CD4-positive, alpha-beta T cell treated with Interleukin-15 for 4 hours (primary cell): ENCODE measurements around the gene EIF4H.
"Not testable (repeated sequence)": the region's sequence is repeated elsewhere in the genome, so short reads cannot be mapped to it uniquely, and the experiment has no call there.

Experiments used
- DNase-seq: peaks from one replicate; pipeline ENCODE4 v3.0.0-alpha.2; 2020; ENCODE audit warnings: low spot score

The EIF4H gene

DNA sequence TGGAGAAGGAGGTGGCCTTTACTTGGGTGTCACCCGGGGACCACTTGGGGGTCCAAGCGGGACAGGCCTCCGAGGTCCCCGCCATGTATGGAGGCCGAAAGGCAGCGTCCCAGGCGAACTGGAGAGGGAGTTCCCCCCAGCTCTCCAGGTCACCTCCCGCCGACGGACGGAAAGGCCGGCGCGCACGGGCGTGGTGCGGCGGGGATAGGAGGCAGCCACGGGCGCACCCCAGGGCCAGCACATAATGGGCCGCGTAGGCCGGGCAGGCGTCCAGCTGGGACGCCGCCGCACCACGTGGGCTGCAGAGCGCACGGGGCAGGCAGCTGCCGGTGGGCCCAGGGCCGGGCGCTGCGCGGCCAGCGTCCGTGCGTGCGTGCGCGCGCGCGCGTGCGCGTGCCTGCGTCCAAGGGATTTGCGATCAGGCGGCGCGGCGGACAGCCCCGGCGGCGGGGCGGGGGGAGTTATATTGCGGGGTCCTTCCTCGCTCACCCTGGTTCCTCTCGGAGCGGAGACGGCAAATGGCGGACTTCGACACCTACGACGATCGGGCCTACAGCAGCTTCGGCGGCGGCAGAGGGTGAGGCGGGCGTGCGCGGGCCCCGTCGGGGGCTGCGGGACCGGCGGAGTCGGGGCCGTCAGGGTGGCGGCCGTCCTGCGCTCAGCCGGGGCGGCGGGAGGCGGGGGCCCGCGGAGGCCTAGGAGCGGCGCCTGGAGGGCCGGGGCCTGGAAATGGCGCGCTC lies at the start of gene EIF4H:
Gene EIF4H, plus strand, starts transcription at position 491 of the 740 bp plus-strand sequence. Its CDS starts 28 bp downstream, at position 519.
- peak; percentile 96 for DNase-seq

DNA sequence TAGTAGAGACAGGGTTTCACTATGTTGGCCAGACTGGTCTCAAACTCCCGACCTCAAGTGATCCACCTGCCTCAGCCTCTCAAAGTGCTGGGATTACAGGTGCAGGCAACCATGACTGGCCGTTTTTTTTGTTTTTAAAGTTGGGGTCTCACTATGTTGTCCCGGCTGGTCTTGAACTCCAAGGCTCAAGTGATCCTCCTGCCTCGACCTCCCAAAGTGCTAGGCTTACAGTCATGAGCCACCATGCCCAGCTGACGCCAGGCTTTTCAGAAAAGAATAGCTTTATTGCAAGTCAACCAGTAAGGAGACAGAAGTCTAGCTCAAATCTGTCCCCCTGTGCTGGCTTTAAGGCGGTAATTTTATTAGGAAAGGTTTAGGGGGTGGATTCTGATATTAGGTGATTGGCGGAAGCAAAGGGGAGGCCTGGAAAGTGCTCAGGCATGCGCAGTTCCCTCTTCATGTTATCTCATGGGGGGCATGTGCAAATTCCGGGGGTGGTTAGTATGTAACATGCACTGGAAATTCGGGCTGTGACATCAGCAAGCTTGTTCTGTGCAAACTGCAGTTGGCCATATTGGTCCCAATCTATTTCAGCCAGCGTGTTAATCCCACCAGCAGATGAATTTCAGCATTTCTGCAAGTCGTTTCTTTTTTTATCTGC lies 47.8 kb upstream of the EIF4H start:
- no peak for DNase-seq

- DNase-seq = no peak
Observed at GRCh38 chr7:74129887-74130286, 44.3 kb upstream of the EIF4H start.

DNA sequence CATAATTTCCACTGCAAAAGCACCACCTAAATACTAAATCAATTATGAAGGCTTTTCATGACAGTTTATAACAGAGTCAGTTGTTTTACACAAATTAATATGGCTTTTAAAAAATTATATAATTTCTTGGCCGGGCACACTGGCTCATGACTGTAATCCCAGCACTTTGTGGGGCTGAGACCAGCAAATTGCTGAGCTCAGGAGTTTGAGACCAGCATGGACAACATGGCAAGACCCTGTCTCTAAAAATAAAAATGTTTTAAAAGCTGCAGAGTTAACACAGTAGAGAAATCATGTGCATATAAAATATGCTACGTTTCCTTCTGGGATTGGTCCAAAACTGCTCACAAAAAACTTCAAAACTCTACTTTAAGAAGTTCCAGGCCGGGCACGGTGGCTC lies 43.6 kb upstream of the EIF4H start:
- no peak for DNase-seq

- peak; percentile 13 for DNase-seq
Observed at GRCh38 chr7:74134117-74134620, 40.0 kb upstream of the EIF4H start.

DNA sequence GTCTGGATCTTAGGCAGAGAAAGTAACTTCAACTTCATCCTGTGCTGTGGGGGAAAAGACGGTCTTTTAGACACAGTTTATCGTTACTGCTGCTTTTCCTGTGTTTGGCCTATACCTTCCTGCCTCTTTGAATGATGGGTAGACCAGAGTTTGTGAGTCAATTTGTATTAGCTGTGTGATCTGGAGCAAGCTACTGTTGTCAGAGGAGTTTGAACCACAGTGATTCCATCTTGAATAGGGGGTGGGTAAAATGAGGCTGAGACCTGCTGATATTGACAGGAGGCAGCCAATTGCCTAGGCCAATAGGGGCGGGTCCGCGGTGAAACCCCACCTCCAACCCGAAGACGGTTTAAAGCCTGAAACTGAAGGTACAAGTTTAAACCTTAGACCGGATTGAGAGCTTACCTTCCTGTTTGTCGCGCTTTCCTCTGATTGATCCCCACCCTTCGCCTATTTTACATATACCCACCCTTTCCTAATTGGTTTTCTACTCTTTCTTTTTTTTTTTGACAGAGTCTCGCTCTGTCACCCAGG lies 35.8 kb upstream of the EIF4H start:
- peak; percentile 3 for DNase-seq

- no peak for DNase-seq
Observed at GRCh38 chr7:74138945-74139843, 35.0 kb upstream of the EIF4H start.

- DNase-seq = no peak
Observed at GRCh38 chr7:74141705-74142104, 32.5 kb upstream of the EIF4H start.

- DNase-seq = no peak
Observed at GRCh38 chr7:74143383-74143782, 30.8 kb upstream of the EIF4H start.

DNA sequence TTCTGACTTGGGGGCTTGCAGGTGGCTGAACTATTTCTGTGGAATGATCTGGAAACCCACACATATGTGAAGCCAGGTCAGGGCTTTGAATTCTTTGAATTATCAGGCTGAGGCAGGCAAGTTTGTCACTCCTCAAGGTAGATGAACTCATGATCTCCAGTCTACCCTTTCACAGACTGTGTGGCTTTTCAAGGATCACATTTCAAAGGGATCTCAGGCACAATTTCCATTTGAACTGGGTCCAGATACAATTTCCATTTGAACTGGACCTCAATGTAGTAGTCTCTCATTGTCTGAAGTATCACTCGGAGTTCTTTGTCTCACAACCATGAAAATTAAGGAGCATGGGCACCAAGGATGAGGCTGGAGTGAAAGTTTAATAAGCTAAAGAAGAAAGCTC lies 25.7 kb upstream of the EIF4H start:
- DNase-seq = no peak

DNA sequence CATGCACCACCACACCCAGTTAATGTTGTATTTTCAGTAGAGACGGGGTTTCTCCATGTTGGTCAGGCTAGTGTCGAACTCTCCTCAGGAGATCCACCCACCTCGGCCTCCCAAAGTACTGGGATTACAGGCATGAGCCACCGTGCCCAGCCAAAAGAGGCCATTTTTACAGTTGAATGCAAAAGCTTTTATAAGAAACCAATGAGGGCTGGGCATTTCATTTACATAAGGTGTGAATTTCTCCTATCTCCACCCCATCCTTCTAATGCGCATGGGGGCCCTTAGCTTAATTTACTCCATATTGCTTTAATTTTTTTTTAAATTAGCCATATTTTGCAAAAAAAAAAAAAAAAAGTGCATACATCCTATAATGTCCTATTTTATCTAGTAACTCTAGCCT lies 25.1 kb upstream of the EIF4H start:
- DNase-seq = no peak

- no peak for DNase-seq
Observed at GRCh38 chr7:74149603-74150002, 24.6 kb upstream of the EIF4H start.

- DNase-seq = no peak
Observed at GRCh38 chr7:74153736-74154135, 20.4 kb upstream of the EIF4H start.

DNA sequence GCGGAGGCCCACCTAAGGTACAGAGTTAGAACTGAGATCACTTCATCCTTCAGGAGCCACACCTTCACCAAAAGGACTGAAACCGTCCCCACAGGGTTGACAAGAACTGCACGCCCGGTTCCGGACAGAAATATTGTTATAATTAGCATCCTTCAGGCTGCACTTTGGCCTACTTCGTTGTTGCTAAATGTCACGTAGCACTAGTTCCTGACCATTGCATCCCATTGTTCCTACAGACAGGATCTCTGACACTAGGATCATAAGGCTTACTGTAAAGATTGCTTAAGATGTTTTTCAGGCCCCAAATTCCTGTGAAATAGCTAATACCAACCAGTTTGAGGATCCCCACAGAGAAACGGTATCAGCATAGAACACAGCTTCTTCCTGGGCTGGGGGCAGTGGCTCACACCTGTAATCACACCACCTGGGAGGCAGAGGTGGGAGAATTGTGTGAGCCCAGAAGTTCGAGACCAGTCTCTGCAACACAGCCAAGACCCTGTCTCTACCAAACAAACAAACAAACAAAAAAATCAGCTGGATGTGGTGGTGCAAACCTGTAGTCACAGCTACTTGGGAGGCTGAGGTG lies 18.3 kb upstream of the EIF4H start:
- DNase-seq = no peak

DNA sequence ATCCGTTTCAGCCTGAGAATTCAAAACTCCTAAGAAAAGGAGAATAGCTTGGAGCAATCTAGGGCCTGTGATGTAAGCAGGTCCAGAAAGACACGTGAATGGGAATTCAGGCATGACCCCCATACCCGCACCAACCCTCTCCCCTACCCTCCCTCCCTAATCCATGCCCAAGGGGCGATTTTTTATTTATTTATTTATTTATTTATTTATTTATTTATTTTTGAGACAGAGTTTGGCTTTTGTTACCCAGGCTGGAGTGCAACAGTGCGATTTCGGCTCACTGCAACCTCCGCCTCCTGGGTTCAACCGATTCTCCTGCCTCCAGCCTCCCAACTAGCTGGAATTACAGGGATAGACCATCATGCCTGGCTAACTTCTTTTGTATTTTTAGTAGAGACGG lies 16.6 kb upstream of the EIF4H start:
- DNase-seq = no peak

GRCh38 chr7:74164985-74165456 lies 9.1 kb upstream of the EIF4H start:
- no peak for DNase-seq

DNA sequence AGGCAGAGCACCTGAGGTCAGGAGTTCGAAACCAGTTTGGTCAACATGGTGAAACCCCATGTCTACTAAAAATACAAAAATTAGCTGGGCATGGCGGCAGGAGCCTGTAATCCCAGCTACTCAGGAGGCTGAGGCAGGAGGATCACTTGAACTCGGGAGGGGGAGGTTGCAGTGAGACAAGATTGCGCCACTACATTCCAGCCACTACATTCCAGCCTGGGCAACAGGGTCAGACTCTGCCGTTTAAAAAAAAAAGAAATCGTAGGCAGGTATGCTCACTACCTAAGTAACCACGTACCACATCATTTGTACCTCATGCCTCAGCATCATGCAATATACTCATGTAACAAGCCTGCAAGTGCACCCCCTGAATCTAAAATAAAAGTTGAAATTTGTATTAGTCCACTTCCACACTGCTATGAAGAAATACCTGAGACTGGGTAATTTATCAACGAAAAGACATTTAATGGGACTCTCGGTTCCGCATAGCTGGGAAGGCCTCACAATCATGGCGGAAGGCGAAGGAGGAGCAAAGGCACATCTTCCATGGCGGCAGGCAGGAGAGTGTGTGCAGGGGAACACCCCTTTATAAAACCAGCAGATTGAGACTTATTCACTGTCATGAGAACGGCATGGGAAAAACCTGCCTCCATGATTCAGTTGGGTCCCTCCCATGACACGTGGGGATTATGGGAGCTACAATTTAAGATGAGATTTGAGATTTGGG lies 8.1 kb upstream of the EIF4H start:
- DNase-seq = no peak

DNA sequence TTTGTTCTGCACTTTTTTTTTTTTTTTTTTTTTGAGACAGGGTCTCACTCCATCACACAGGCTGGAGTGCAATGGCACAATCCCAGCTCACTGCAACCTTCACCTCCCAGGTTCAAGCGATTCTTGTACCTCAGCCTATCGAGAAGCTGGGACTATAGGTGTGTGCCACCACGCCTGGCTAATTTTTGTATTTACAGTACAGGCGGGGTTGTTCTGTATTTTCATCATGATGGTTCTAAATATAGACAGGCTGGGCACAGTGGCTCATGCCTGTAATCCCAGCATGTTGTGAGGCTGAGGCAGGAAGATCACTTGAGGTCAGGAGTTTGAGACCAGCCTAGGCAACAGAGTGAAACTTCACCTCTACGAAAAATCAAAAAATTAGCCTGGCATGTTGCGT lies 6.8 kb upstream of the EIF4H start:
- DNase-seq = not testable (repeated sequence)

GRCh38 chr7:74173074-74173473 lies 1.1 kb upstream of the EIF4H start:
- DNase-seq = no peak

- DNase-seq = no peak
Observed at GRCh38 chr7:74173491-74173865, 678 bp upstream of the EIF4H start.

DNA sequence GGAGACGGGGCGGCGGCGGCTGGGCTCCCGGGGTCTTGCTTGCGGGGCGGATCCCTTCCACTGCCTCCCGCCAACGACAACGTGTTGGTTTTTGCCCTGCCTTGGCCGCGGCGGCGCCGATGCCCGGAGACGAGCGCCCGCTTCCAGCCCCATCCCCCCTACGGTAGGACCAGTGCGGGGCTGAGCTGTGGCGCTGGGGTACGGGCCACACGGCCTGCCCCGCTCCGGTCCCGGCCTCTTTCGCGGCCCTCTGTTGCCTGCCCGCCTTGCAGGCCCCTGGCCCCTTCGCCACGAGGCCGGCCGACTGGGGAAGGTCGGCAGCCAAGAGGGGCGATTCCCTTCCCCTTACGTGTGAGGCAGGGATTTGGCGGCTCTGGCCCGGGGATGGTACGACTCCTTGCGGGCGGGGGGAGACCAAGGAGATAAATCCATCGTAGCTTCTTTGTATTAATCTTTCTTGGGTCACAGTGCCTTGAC lies 488 bp downstream of the EIF4H start:
- peak; percentile 12 for DNase-seq
